HG02840 (cell line): ENCODE data around the gene ORC6.
"Not testable (repeated sequence)": the region's sequence is repeated elsewhere in the genome, so short reads cannot be mapped to it uniquely, and the experiment has no call there.

Experiments used
- ATAC-seq: cut with Tn5 transposase; IDR thresholded peaks from one replicate; pipeline ENCODE4 v1.9.1; 2021; ENCODE audit warnings: mild to moderate bottlenecking, moderate library complexity, moderate number of reproducible peaks; ENCODE audit not compliant: unreplicated experiment, low FRiP score

ORC6 gene

GRCh38 chr16:46689365-46690280 lies at the start of gene ORC6:
ORC6 (plus strand) TSS chr16:46689659; CDS start chr16:46689706, 47 bp downstream.
- ATAC-seq, result peak; percentile 76

GRCh38 chr16:46648656-46649055 lies 40.8 kb upstream of the ORC6 start:
- ATAC-seq, result no peak

GRCh38 chr16:46649588-46650253 lies 39.7 kb upstream of the ORC6 start:
- ATAC-seq, result no peak

GRCh38 chr16:46650254-46650623 lies 39.2 kb upstream of the ORC6 start:
- ATAC-seq, result no peak

- ATAC-seq, result no peak
Observed at GRCh38 chr16:46651305-46651704, 38.2 kb upstream of the ORC6 start.

- ATAC-seq, result peak; percentile 72
Observed at GRCh38 chr16:46658925-46659324, 30.5 kb upstream of the ORC6 start.

- ATAC-seq, result no peak
Observed at GRCh38 chr16:46662123-46662522, 27.3 kb upstream of the ORC6 start.

- ATAC-seq, result no peak
Observed at GRCh38 chr16:46673320-46674013, 16.0 kb upstream of the ORC6 start.

- ATAC-seq, result not testable (repeated sequence)
Observed at GRCh38 chr16:46677943-46678342, 11.5 kb upstream of the ORC6 start.

GRCh38 chr16:46681867-46682266 lies 7.6 kb upstream of the ORC6 start:
- not testable (repeated sequence) for ATAC-seq

GRCh38 chr16:46686815-46687473 lies 2.5 kb upstream of the ORC6 start:
- no peak for ATAC-seq

- no peak for ATAC-seq
Observed at GRCh38 chr16:46687486-46687885, 2.0 kb upstream of the ORC6 start.

GRCh38 chr16:46688101-46688653 lies 1.3 kb upstream of the ORC6 start:
- no peak for ATAC-seq

- ATAC-seq, result peak; percentile 85
Observed at GRCh38 chr16:46688654-46689364, 650 bp upstream of the ORC6 start, which contains the start of gene VPS35. VPS35 (minus strand) TSS chr16:46689178; CDS start chr16:46689133, 45 bp downstream.

GRCh38 chr16:46690281-46691178 lies 1.1 kb downstream of the ORC6 start:
- ATAC-seq, result no peak

GRCh38 chr16:46691726-46692125 lies 2.3 kb downstream of the ORC6 start:
- no peak for ATAC-seq

- ATAC-seq, result no peak
Observed at GRCh38 chr16:46693598-46693997, 4.1 kb downstream of the ORC6 start.

- ATAC-seq, result no peak
Observed at GRCh38 chr16:46695937-46696336, 6.5 kb downstream of the ORC6 start.

GRCh38 chr16:46696957-46697356 lies 7.5 kb downstream of the ORC6 start:
- ATAC-seq, result no peak
